ENCODE results near the gene CYP24A1. TPM values are rescaled to one million over a fixed set of nuclear protein-coding genes. Genes with fewer than 3 reads are reported as not detected.

Gene CYP24A1
- total RNA-seq, 1 donor = not detected

- H3K4me3 ChIP-seq (ENCODE audit: insufficient read depth, low read length) = peak overlapping the region; percentile 91
- no peaks in the 10 kb centered on the region for H3K9me3 ChIP-seq (ENCODE audit: low read depth, low read length)
- no peaks in the 10 kb centered on the region for H3K27me3 ChIP-seq (ENCODE audit: insufficient read depth, low read length)
- DNase-seq (ENCODE audit: insufficient read length, low spot score, missing footprints) = no peak
- peaks cover 51% of the 10 kb centered on the region for H3K79me2 ChIP-seq (ENCODE audit: insufficient read depth, low read length)
- H3K36me3 ChIP-seq (ENCODE audit: insufficient read depth, low read length) = no peaks in the 10 kb centered on the region
- H4K20me1 ChIP-seq (ENCODE audit: insufficient read depth, low read length) = peaks cover 26% of the 10 kb centered on the region
- peak overlapping the region; percentile 95 for H3K4me2 ChIP-seq (ENCODE audit: insufficient read depth, low read length)
- peaks cover 23% of the 10 kb centered on the region for H3K4me1 ChIP-seq (ENCODE audit: insufficient read depth, low read length)
- H3K27ac ChIP-seq (ENCODE audit: low read depth, low read length) = peak overlapping the region; percentile 100
- TF ChIP-seq, protein P1, sequence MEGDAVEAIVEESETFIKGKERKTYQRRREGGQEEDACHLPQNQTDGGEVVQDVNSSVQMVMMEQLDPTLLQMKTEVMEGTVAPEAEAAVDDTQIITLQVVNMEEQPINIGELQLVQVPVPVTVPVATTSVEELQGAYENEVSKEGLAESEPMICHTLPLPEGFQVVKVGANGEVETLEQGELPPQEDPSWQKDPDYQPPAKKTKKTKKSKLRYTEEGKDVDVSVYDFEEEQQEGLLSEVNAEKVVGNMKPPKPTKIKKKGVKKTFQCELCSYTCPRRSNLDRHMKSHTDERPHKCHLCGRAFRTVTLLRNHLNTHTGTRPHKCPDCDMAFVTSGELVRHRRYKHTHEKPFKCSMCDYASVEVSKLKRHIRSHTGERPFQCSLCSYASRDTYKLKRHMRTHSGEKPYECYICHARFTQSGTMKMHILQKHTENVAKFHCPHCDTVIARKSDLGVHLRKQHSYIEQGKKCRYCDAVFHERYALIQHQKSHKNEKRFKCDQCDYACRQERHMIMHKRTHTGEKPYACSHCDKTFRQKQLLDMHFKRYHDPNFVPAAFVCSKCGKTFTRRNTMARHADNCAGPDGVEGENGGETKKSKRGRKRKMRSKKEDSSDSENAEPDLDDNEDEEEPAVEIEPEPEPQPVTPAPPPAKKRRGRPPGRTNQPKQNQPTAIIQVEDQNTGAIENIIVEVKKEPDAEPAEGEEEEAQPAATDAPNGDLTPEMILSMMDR (IDR thresholded peaks at IDR 0.05; ENCODE audit: extremely low read depth, low read depth, low read length) = no peak
- no peak overlapping the region for H2AFZ ChIP-seq (ENCODE audit: low read length)
Measured at GRCh38 chr20:54209216-54209813, 35.5 kb upstream of the CYP24A1 start.

GRCh38 chr20:54208548-54209176 is 34.9 kb upstream of the CYP24A1 start:
- no peaks in the 10 kb centered on the region for H3K9me3 ChIP-seq (ENCODE audit: low read depth, low read length)
- peaks cover 46% of the 10 kb centered on the region for H3K79me2 ChIP-seq (ENCODE audit: insufficient read depth, low read length)
- peak overlapping the region; percentile 95 for H3K4me2 ChIP-seq (ENCODE audit: insufficient read depth, low read length)
- H3K27ac ChIP-seq (ENCODE audit: low read depth, low read length) = peak overlapping the region; percentile 100
- DNase-seq (ENCODE audit: insufficient read length, low spot score, missing footprints) = peak; percentile 73
- H4K20me1 ChIP-seq (ENCODE audit: insufficient read depth, low read length) = peaks cover 25% of the 10 kb centered on the region
- peak overlapping the region; percentile 91 for H3K4me3 ChIP-seq (ENCODE audit: insufficient read depth, low read length)
- H3K4me1 ChIP-seq (ENCODE audit: insufficient read depth, low read length) = peaks cover 23% of the 10 kb centered on the region
- TF ChIP-seq, protein P1 (IDR thresholded peaks at IDR 0.05; ENCODE audit: extremely low read depth, low read depth, low read length) = no peak
- no peaks in the 10 kb centered on the region for H3K36me3 ChIP-seq (ENCODE audit: insufficient read depth, low read length)
- H3K27me3 ChIP-seq (ENCODE audit: insufficient read depth, low read length) = no peaks in the 10 kb centered on the region
- peak overlapping the region; percentile 99 for H2AFZ ChIP-seq (ENCODE audit: low read length)

DNA sequence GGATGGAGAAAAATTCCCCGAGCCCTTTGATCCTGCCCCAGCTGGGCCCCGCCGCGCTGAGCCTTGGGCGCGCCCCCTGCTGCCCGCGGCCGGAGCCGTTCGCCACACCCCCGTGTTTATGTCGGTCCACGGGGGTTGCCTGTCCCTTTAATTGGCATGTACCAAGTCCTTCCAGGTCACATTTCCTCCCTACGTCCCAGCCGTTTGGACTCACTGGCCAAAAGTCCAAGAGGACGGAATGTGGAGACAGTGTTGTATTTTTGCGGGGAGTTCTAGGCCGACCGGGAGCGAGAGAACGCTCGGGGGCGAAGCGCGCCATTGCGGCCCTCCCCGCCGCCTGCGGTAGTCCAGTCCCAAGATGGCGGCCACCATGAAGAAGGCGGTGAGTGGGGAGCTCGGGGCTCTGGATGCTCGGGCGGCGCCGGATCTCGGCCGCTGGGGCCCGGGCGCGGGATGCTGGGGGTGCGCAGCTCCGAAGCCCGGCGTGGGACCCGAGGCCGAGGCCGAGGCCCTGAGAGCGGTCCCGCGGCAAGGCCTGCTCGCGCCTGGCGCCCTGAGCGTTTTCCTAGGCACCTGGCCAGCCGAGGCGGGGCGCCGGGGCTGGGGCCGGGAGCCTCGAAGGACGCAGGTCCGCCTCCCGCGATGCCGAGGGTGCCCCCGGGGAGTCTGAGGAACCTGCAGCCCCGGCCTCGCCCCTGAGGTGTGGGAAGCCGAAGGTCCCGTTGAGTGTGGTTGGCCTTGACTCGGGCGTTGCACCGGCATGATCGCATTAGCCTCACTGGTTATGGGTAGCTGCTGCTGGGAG is 34.2 kb upstream of the CYP24A1 start, which contains the start of gene PFDN4:
PFDN4 (plus strand) TSS at position 345 of the 805 bp plus-strand sequence; CDS start at position 359, 14 bp downstream.
- Histone ChIP-seq H2AFZ (ENCODE audit: low read length) (peak within 1 kb of the TSS; percentile 99), H3K9me3 (ENCODE audit: low read depth, low read length) (no peaks in the 10 kb centered on the region), H3K27ac (ENCODE audit: low read depth, low read length) (peak within 1 kb of the TSS; percentile 100), H3K4me3 (ENCODE audit: insufficient read depth, low read length) (peak within 1 kb of the TSS; percentile 91), H3K79me2 (ENCODE audit: insufficient read depth, low read length) (peaks cover 42% of the 10 kb centered on the region), H3K27me3 (ENCODE audit: insufficient read depth, low read length) (no peaks in the 10 kb centered on the region), H3K4me2 (ENCODE audit: insufficient read depth, low read length) (peak within 1 kb of the TSS; percentile 95), H3K4me1 (ENCODE audit: insufficient read depth, low read length) (peaks cover 22% of the 10 kb centered on the region), H3K36me3 (ENCODE audit: insufficient read depth, low read length) (no peaks in the 10 kb centered on the region), H4K20me1 (ENCODE audit: insufficient read depth, low read length) (peaks cover 24% of the 10 kb centered on the region)
- DNase-seq (ENCODE audit: insufficient read length, low spot score, missing footprints) = peak; percentile 98
- TF ChIP-seq, protein P1 (IDR thresholded peaks at IDR 0.05; ENCODE audit: extremely low read depth, low read depth, low read length) = peak; percentile 82
